KMS-11 (cell line): Measurements from ENCODE around the gene CSNK2B.
A peak's percentile ranks its signal among the peaks of the same experiment; 100 is the strongest.

Experiments used
- H2AFZ ChIP-seq: fragments of 200-600 bp; sonication (generic); 2 replicates; pipeline ENCODE4 v1.6.1; 2016; ENCODE audit warnings: antibody characterized with exemption, mixed run types, low read depth
- H3K27ac ChIP-seq: fragments of 200-600 bp; sonication (generic); 2 replicates; pipeline ENCODE4 v1.6.1; 2016; ENCODE audit warnings: mild to moderate bottlenecking, mixed run types
- H3K27me3 ChIP-seq: fragments of 200-600 bp; sonication (generic); 2 replicates; pipeline ENCODE4 v1.6.1; 2017; ENCODE audit warnings: mild to moderate bottlenecking, low read depth, mixed run types, moderate library complexity; ENCODE audit not compliant: insufficient read depth
- H3K36me3 ChIP-seq: fragments of 200-600 bp; sonication (generic); 2 replicates; pipeline ENCODE4 v1.6.1; 2017; ENCODE audit warnings: mild to moderate bottlenecking, mixed run types; ENCODE audit not compliant: insufficient read depth
- H3K4me1 ChIP-seq: fragments of 200-600 bp; sonication (generic); 2 replicates; pipeline ENCODE4 v1.6.1; 2016; ENCODE audit warnings: mild to moderate bottlenecking, low read depth, mixed run types; ENCODE audit not compliant: poor library complexity, severe bottlenecking
- H3K4me2 ChIP-seq: fragments of 200-600 bp; sonication (generic); 2 replicates; pipeline ENCODE4 v1.7.0; 2016; ENCODE audit warnings: mild to moderate bottlenecking, mixed run types
- H3K4me3 ChIP-seq: fragments of 200-600 bp; sonication (generic); IDR thresholded peaks from 2 replicates; pipeline ENCODE4 v1.6.1; 2017; ENCODE audit warnings: low read depth, low read length, mixed read lengths; ENCODE audit not compliant: insufficient read depth
- H3K79me2 ChIP-seq: fragments of 200-600 bp; sonication (generic); 2 replicates; pipeline ENCODE4 v1.6.1; 2016; ENCODE audit warnings: low read depth, mixed run types; ENCODE audit not compliant: insufficient read depth
- H3K9ac ChIP-seq: fragments of 200-600 bp; sonication (generic); 2 replicates; pipeline ENCODE4 v1.6.1; 2016; ENCODE audit warnings: mild to moderate bottlenecking, mixed run types
- H4K20me1 ChIP-seq: fragments of 200-600 bp; sonication (generic); 2 replicates; pipeline ENCODE4 v1.6.1; 2016; ENCODE audit warnings: mild to moderate bottlenecking, mixed run types; ENCODE audit not compliant: insufficient read depth
- CTCF ChIP-seq: fragments of 200-600 bp; sonication (generic); conservative IDR thresholded peaks from 2 replicates; pipeline ENCODE4 v1.6.1; 2017; ENCODE audit warnings: low read depth, mild to moderate bottlenecking, antibody characterized with exemption, low read length, moderate library complexity, mixed read lengths

Gene CSNK2B

GRCh38 chr6:31643818-31644454 is 21.9 kb upstream of the CSNK2B start:
- Histone ChIP-seq H3K4me1 (peaks cover 3% of the 10 kb centered on the region), H3K27me3 (no peaks in the 10 kb centered on the region), H3K79me2 (no peaks in the 10 kb centered on the region), H3K4me2 (no peak overlapping the region), H3K9ac (no peak overlapping the region), H3K27ac (no peak overlapping the region), H2AFZ (no peak overlapping the region), H4K20me1 (no peaks in the 10 kb centered on the region), H3K36me3 (peaks cover 3% of the 10 kb centered on the region; the same call in 1 of the 2 replicates), H3K4me3 (no peak overlapping the region)
- TF ChIP-seq CTCF, result no peak

GRCh38 chr6:31645325-31645724 is 20.6 kb upstream of the CSNK2B start:
- H2AFZ ChIP-seq, result no peak overlapping the region
- peaks cover 3% of the 10 kb centered on the region; the same call in 1 of the 2 replicates for H3K36me3 ChIP-seq
- TF ChIP-seq CTCF, result no peak
- peaks cover 8% of the 10 kb centered on the region; the same call in 1 of the 2 replicates for H3K79me2 ChIP-seq
- H3K4me3 ChIP-seq, result no peak overlapping the region
- no peaks in the 10 kb centered on the region for H3K27me3 ChIP-seq
- no peak overlapping the region for H3K9ac ChIP-seq
- peaks cover 3% of the 10 kb centered on the region for H3K4me1 ChIP-seq
- H3K27ac ChIP-seq, result no peak overlapping the region
- no peaks in the 10 kb centered on the region for H4K20me1 ChIP-seq
- no peak overlapping the region for H3K4me2 ChIP-seq

GRCh38 chr6:31651602-31652191 is 14.2 kb upstream of the CSNK2B start:
- H3K36me3 ChIP-seq, result peaks cover 3% of the 10 kb centered on the region; the same call in 1 of the 2 replicates
- H3K9ac ChIP-seq, result peak overlapping the region; percentile 73; the same call in 1 of the 2 replicates
- H2AFZ ChIP-seq, result peak overlapping the region; percentile 72; the same call in 1 of the 2 replicates
- no peaks in the 10 kb centered on the region for H4K20me1 ChIP-seq
- H3K27ac ChIP-seq, result peak overlapping the region; percentile 75; the same call in 1 of the 2 replicates
- H3K27me3 ChIP-seq, result no peaks in the 10 kb centered on the region
- H3K4me2 ChIP-seq, result peak overlapping the region; percentile 63
- peaks cover 15% of the 10 kb centered on the region for H3K4me1 ChIP-seq
- H3K79me2 ChIP-seq, result peaks cover 23% of the 10 kb centered on the region
- H3K4me3 ChIP-seq, result peak overlapping the region; percentile 37
- TF ChIP-seq CTCF, result no peak

GRCh38 chr6:31652925-31653724 is 12.8 kb upstream of the CSNK2B start:
- H3K27ac ChIP-seq, result peak overlapping the region; percentile 75
- no peak overlapping the region for H3K4me3 ChIP-seq
- H4K20me1 ChIP-seq, result no peaks in the 10 kb centered on the region
- H3K4me1 ChIP-seq, result peaks cover 15% of the 10 kb centered on the region
- no peaks in the 10 kb centered on the region; the same call in 1 of the 2 replicates for H3K36me3 ChIP-seq
- peak overlapping the region; percentile 73; the same call in 1 of the 2 replicates for H3K9ac ChIP-seq
- H2AFZ ChIP-seq, result peak overlapping the region; percentile 72
- peak; percentile 32 for TF ChIP-seq CTCF
- peak overlapping the region; percentile 63 for H3K4me2 ChIP-seq
- no peaks in the 10 kb centered on the region for H3K27me3 ChIP-seq
- peaks cover 23% of the 10 kb centered on the region for H3K79me2 ChIP-seq
